SHP77 treated with DMSO at 0.1 percent for 48 hours (cell line): Measurements from ENCODE around the gene HLF.

Source experiments
- DNase-seq: peaks from one replicate; lab custom pipeline; 2025; lab: John Stamatoyannopoulos, UW

The HLF gene, protein sequence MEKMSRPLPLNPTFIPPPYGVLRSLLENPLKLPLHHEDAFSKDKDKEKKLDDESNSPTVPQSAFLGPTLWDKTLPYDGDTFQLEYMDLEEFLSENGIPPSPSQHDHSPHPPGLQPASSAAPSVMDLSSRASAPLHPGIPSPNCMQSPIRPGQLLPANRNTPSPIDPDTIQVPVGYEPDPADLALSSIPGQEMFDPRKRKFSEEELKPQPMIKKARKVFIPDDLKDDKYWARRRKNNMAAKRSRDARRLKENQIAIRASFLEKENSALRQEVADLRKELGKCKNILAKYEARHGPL

DNA sequence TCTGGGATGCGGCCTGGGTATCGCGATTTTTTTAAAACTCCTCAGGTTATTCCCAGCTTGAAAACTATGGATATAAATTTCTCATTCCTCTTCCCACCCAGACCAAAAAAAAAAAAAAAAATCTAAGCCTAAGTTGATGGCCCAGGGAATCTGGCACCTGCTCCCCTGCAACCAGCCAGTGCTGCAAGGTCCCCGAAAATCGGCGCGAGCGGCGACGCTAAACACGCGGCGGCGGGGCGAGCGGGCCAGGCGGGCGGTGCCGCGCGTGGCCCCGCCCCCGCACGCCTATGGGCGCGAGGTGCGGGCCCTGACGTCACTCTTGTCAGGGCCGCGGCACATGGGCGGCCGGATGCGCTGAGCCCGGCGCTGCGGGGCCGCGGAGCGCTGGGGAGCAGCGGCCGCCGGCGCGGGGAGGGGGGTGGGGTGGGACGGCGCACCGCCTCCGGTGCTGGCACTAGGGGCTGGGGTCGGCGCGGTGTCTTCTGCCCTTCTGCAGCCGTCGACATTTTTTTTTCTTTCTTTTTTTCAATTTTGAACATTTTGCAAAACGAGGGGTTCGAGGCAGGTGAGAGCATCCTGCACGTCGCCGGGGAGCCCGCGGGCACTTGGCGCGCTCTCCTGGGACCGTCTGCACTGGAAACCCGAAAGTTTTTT is at the start of gene HLF:
Gene HLF, plus strand, starts transcription at position 316 of the 654 bp plus-strand sequence. CDS start 525 bp downstream, outside the sequence.
- DNase-seq = no peak

DNA sequence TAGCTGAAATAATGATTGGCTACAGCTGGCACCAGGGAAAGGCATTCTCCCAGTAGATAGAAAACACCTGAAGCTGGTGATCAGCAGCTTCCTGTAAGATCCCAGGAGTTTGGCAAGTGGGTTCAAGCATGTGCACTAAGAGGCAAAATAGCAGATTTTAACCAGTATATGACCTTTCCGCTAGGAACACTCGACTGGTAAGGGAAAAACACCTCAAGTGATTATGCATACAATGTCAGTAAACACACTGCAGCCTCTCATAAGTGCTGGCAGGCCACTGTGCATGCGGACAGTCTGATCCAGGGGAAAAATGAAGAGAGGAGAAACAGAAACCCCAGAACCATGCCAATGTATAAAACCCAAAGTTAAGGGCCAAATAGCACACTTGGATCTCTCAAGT is 49.0 kb upstream of the HLF start:
- DNase-seq = no peak

DNA sequence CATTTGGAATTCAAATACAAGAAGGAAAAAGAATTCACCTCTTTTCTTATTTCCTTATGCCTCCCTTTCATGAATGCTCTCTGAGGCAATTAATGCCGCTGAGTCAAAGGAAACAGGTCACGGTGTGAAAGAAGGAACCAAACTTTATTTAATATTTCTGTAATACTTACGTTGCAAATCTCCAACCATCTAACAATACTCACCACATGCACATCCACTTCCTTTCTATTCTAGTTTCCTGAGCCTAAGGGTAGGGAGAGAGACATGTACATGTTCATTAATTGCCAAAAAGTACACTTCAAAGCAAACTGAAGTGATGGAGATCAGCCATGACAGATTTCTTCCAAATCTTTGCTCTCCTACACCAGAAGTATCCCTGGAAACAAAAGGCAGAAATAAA is 47.9 kb upstream of the HLF start:
- no peak for DNase-seq

DNA sequence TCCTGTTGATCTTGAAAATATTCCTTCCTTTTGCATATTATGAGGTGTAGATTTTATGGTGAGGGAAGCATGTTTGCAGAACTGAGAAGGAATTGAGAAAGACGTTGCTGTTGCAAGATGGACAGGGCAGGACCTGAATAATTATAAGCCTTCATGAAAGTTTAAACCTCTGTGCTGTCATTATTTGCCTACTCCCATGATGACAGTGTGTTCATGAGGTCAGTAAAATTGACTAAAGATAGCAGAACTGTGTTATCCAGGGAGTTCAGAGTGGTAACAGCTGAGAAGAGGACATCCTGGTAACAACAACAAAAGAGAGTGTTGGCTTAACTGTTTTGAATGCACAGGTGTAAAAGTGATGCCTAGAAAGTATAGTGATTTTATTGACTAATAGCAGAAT is 45.3 kb upstream of the HLF start:
- DNase-seq = no peak

DNA sequence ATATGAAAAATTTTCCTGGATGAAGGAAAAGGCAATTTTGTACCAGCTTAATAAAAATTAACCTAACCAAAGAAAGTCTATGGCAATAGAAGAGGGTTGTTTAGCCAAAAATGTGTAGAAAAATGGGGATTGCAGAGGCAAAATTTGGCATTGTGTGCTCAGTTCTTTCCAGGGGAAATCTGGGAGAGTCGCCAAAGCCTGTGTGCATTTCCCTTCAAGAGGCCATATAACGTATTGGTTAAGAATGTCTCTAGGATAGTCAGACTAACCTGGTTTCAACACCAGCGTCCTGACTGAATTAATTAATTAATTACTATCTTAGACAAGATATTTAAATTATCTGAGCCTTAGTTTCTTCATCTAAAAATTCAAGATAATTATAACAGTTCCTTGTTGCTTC is 44.8 kb upstream of the HLF start:
- DNase-seq = no peak

DNA sequence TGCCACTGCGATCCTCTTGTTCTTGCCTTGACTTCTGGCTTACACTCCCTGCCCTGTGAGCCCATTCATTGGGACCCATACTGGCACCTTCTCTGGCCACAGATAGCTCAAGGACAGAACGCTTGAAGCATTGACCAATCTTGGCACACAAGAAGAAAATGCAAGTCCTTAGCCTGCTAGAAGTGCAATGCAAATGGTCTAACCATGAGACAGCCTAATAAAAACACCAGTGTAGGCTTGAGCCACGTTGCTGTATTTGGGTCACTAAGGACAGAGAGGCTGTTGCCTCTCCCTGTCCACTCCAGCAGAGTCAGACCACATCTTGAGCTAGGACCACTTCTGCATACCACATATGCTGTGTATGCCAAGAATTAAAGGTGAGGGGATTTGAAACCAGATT is 41.2 kb upstream of the HLF start:
- no peak for DNase-seq

DNA sequence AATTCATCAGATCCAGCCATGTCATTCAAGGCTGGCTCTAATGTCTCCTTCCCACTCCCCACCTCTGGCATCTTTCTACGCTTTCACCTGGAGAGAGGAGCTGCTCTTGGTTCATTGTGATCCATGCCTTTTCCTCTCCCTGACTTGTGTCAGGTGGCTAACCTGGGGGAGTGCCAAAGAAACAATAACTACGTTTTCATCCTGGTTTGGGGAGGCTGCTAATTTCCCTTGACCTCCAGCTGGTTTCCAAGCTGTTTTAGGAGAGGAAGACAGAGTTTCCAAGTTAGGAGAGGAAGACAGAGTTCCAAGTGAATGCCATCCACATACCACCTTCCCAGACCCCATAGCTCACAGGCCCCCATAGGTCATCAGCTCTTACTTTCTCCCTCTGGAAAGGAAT is 40.0 kb upstream of the HLF start:
- no peak for DNase-seq

DNA sequence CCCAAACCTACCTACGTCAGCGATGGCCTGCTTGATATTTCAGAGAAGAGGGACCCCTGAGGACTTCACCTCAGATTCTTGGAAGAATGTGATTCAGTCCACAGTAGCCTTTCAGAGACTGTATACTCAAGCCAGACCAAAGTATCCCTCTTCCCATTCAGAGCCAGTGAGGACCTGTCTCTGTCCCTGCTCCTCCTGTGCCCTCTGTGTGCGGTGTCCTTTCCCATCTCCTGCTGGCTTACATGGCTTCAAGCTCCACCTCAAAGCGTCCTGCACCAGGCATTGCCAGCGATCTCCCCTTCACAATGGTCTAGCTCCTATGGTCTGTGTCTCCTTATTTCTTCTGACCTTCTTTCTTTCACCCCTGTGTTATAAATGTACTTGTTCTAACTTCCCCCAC is 39.5 kb upstream of the HLF start:
- no peak for DNase-seq

DNA sequence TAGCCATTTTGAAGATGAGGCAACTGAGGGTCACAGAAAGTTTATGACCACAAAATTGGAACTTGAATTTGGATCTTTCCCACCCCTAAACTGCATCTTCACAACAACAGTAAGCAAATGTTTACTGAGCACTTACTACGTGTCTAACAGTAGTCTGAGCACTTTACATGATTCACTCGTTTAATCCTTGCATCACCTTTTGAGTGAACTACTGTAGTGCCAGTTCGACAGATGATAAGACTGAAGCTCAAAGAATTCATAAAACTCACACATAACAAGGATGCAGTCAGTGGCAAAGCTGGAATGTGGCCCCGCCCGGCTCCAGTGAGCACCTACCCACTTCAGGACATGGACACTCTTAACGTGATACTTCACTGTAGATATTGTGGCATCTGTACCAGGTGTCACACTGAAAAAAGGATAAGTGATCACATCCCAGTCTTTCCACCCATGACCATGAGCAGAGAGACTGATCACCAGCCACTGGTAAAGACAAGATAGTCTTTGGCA is 36.0 kb upstream of the HLF start:
- no peak for DNase-seq

DNA sequence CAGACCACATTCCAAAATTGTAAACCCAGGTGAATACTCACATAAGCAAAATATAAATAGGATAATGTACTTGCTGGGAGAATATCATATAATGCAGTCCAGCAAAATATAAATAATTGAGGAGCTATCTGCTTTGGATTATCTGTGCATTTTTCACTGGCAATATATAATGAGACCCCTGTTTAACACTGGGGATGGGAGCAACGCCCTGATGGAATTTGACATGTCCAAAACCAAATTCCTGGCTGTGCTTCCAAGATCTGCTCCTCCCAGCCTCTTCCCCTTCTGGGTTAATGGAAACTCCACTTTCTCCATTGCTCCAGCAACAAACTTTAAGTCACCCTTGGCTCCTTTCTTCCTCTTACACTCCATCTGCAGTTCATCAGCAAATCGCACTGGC is 35.5 kb upstream of the HLF start:
- no peak for DNase-seq

DNA sequence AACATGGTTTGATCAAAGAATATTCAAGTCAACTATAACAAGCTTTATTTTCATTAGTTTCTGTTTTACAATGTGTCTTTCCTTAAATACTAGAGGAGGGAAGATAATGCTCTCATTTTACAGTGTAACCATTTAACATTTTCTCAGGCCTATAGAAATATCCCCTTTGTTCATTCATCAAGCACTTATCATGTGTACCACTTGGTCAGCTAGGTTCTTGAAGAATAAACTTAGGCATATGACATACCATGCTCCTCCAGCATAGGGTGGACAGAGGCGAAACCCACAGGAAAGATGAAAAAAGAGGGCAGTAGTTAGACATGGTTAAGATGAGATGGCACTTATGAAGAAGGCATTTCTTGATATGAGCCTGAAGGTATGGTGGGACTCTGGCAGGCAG is 34.0 kb upstream of the HLF start:
- DNase-seq = no peak

DNA sequence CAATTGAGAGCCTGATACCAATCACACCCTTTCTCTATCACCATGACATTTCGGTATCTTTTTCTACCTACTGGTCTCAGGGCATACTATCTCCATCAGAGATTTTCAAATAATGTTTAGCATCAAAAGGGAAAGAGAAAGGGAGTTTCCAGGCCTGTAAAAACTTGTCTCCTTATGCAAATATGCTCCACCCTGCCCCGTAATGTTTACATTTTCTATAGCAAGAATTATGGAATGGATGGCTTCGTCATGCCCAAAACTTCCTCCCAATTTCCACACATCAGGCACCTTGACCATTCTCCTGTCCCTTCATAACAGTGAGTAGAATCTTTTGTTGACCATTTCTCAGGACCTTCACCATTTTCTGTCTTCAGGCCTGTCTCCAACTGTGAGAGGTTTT is 30.9 kb upstream of the HLF start:
- no peak for DNase-seq

DNA sequence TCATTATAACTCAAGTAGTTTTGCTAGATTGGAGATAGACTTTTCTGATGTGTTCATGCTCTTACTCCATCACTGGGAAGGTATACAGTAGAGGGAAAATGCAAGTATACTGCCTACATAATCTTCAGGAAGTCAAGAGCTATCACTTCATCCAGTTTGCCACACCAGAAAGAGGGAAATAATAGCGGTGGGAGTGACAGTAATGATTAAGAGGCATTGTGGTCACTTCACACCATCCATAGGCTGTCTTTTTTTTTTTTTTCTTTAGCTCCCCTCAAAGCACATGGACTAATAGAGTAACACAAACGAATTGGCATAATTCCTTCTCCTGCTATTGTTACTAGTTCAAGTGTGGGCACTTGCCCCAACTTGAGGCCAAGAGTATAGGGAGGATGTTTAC is 28.4 kb upstream of the HLF start:
- no peak for DNase-seq

DNA sequence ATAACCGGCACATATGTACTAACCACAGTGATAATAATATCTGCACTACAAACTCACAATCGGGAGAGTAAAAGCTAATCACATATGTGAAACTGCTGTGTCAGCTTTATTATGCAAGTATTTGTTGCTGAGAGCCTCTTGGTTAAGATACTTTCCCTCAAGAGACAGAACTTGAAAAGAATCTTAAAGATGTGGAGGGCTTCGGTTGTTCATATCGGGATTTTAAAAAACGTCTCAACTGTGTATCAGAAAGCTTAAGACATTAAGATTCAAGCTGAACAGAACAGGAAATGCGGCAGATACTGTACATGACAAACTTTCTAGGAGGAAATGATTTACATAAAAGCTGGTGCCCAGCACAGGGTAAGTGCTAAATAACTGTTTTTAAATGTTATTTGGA is 27.5 kb upstream of the HLF start:
- DNase-seq = no peak

DNA sequence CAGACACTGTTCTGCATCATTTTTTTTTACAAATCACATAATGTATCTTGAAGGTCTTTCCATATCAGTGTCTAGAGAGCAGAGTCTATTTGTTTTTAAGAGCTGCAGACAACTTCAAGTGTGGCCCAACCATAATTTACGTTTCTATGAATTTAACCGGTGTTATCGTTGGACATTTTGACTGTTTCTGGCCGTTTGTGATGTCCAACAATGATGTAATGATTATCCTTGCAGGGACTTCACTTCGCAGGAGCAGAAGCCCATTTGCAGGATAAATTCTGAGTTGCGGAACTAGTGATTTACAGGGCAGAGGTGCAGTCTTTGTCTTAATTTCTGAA is 26.9 kb upstream of the HLF start:
- DNase-seq = no peak

DNA sequence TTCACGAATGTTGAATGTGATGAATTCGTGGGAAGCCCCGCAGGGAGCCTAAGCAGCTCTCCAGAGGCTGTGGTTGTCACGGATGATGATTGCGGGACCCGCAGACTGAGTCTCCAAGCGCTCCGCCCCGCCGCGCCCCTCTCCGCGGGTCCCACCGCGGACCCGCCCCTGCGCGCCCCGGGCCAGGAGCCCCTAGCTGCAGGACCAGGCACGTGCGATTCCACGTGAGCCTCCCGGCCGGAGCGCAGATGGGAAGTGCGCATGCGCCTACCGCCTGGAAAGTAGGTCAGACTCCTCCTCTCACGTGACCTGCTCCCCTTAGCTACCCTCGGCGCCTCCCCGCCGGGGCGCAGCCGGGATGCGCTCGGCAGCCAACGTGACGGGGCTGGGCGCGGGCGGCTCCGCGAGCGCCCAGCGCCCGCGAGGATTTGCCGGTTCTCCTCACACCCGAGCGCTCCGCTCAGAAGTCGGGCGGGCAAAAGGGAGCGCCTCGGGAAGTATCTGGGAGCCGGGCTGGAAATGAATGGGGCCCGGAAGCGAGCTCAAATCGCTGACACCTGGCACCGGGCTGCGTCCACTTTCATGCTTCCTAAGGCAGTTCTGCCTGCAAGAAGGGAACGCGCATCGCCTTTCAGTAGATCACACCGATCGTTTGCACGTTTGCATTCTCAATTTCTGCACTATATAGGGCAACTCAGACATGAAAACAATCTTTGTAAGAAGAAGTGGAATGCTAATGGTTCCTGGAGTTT is 26.4 kb upstream of the HLF start:
- DNase-seq = peak; percentile 80

DNA sequence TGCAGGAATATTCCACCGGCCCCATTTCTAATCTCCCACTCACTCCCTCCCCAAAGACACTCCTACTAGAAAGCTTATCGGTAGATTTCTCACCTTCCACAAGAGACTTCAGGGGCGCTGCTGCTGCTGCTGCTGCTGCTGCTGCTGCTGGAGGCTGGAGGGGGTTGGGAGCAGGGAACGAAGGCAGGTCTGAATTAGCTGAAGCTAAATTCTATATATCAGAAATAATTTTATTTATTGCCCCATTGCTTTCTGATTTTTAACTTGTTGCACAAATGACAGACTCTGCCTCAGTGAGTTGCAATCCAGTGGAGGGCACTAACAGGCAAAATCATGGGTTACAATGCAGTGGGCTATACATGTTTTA is 25.8 kb upstream of the HLF start:
- peak; percentile 67 for DNase-seq

DNA sequence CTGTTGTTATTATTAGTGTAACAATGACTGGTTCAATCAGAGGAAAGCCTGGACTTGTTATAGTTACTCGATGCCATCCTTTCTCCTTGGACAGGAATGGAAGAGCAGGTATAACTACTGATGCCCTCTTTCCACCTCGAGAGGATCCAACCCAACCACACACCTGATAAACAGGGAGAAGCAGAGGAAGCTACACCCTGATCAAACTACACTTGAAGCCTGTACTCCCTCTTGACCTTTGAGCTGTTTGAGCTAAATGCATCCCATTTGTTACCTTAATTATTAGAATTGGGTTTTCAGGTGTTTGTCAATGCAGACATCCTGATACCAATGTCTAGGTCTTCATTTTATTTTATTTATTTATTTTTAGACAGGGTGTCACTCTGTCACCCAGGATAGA is 23.7 kb upstream of the HLF start:
- no peak for DNase-seq

DNA sequence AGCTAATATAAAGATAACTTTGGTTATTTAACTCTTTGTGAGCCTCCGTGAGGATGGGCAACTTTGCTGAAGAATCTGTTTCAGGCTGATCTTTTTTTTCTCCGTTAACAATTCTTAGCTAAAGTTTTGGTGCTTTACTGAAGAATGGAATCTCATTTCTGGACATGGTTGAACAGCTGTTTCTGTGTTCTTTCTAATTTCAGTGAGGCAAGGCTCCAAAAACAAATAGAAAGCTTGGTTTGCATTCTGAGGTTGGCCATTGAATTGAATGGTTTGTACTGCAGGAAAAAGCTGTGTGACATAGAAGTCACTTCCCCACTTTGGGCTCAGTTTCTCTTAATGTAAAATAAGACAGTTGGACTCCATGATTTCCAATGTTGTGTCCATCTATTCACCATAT is 22.3 kb upstream of the HLF start:
- DNase-seq = no peak

DNA sequence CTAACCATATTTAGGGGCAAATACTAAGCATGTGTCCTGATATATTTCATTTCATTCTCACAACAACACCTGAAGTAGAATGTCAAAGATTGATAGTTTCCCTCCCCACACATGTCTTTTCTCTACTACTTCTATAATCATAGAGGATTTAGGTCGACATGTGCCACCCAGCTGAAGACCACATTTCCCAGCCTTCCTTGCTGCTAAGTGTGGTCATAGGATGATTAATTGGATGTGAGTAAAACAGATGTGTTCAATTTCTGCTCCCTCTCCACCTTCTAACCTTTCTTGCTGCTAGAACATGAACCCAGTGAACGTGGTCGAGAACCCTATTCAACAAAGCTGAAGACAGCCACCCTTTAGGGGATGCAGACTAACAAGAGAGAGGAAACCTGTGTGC is 18.8 kb upstream of the HLF start:
- DNase-seq = no peak

DNA sequence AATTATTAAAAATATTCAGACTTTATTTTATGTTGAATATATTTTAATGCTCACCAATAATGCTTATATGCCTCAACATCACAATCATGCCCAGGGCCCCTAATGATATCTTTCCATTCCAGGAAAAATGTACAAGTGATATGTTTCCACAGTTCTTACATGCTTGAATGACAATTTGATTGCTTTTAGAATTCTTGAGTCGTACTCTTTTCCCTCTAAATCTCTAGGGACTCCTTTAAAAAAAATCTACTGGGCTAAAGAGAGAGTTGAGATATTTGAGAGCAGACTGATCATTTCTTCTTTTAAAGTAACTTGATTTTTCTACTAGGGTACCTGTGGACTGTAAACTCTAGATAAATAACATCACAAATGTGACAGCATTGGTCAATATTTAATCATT is 18.2 kb upstream of the HLF start:
- no peak for DNase-seq

DNA sequence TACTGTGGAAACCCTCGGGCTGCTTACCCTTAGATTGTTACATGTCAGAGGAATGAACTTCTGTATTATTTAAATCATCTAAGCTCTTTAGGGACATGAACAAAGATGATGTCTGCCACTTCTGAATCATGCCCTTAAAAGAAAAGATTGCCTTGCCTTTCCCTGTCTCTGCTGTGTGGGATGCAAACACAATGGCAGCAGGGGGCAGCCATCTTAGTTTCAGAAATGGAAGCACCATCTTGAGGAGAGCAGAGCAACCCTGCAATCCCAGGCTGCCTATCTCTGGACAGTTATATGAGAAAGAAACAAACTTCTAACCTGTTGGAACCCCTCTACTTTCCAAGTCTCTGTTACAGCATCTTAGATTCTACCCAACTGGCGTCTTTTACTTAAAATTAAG is 16.7 kb upstream of the HLF start:
- no peak for DNase-seq

DNA sequence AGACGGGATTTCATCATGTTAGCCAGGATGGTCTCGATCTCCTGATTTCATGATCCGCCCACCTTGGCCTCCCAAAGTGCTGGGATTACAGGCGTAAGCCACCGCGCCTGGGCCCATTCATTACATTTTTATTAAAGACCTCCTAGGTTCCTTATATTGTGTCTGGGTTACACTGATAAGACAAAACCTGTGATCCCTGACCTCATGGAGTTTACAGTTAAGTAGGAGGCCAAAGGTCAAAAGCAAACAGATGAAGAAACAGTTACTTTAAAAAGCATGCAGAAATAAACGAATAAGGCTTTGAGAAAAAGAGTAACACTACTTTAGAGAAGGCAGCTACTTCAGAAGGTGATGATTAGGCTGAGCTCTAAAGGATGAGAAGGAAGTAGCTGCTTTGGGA is 14.9 kb upstream of the HLF start:
- DNase-seq = no peak
